LNCaP clone FGC (cell line): ENCODE measurements around the gene CTDP1.

ENCODE experiments used
- DNase-seq: peaks from one replicate; pipeline ENCODE4 v3.0.0-alpha.2; 2011; ENCODE audit warnings: low read depth
- H3K4me3 ChIP-seq: 2 replicates; pipeline ENCODE4 v1.5.1; 2011; ENCODE audit warnings: mild to moderate bottlenecking, low read depth, low read length, control low read depth
- TF ChIP-seq, protein P1 (sequence below): IDR thresholded peaks from 2 replicates; pipeline ENCODE4 v1.5.1; 2012; ENCODE audit warnings: mild to moderate bottlenecking; ENCODE audit not compliant: control insufficient read depth, insufficient read depth; ENCODE audit errors: extremely low read depth

Gene CTDP1

DNA sequence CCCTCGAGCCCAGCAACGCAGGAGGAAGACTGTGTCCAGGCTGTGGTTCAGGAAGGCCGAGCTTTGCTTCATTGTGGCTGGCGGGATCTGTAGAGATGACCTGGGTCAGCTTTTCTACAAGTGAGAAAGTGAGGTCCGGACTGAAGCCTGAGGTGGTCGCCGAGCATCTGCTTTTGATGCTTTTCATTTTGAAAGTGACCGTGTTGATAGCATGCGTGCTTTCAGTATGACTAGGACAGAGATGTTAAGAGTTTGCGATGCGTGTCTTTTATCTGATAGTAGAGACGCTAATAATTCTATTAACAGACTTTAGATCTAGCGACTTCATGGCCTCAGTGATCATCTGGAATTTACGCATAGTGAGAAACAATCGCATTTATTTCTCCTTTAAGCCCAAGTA, 28.1 kb downstream of the CTDP1 start:
- no peak overlapping the region for H3K4me3 ChIP-seq
- DNase-seq: no peak
- TF ChIP-seq, protein P1, sequence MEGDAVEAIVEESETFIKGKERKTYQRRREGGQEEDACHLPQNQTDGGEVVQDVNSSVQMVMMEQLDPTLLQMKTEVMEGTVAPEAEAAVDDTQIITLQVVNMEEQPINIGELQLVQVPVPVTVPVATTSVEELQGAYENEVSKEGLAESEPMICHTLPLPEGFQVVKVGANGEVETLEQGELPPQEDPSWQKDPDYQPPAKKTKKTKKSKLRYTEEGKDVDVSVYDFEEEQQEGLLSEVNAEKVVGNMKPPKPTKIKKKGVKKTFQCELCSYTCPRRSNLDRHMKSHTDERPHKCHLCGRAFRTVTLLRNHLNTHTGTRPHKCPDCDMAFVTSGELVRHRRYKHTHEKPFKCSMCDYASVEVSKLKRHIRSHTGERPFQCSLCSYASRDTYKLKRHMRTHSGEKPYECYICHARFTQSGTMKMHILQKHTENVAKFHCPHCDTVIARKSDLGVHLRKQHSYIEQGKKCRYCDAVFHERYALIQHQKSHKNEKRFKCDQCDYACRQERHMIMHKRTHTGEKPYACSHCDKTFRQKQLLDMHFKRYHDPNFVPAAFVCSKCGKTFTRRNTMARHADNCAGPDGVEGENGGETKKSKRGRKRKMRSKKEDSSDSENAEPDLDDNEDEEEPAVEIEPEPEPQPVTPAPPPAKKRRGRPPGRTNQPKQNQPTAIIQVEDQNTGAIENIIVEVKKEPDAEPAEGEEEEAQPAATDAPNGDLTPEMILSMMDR: no peak

DNA sequence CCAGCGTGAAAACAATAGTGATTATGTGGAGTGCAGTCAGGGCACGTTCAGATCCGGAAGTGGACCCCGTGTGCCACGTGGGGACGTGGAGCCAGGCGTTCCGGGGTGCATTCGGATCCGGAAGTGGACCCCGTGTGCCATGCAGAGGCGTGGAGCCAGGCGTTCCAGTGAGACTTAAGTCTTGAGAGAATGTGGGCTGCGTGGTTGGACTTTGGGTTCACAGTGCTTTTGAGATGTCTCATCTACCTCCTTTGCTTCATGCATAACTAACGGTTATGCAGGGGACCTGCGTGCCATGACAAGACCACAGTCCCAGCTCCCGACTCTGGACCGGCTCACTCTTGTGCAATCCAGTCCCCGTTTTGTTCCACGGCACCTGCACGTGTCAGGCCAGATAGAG, 28.8 kb downstream of the CTDP1 start:
- no peak overlapping the region for H3K4me3 ChIP-seq
- DNase-seq: no peak
- TF ChIP-seq, protein P1: no peak

DNA sequence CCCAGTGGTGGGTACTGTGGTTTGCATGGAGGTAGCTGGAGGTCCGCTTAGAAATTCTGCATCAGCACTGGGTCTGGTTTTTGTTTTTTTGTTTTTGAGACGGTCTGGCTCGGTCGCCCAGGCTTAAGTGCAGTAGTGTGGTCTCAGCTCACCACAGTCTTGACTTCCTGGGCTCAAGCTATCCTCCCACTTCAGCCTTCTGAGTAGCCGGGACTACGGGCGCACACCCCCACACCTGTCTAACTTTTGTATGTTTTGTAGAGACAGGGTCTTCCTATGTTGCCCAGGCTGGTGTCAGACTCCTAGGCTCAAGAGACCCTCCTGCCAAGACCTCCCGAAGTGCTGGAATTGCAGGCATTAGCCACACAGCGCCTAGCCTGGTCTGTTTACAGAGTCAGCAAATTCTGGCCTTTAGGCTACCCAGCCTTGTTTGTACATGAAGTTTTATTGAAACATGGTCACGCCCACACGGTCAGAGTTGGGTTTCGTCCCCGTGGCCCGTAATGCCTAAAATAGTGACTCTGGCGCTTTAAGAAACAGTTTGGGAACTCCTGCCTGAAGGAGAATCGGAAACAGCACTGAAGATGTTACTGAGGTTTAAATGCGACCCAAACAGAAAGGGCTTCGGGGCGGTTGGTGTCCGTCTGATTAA, 32.7 kb downstream of the CTDP1 start:
- peak; percentile 82 for DNase-seq
- H3K4me3 ChIP-seq: 0 out of 2 replicates have a peak overlapping the region, but pooled peaks have one; percentile 5
- TF ChIP-seq, protein P1: no peak

- no peak for DNase-seq
- no peak overlapping the region for H3K4me3 ChIP-seq
- TF ChIP-seq, protein P1: no peak
These were observed 33.7 kb downstream of the CTDP1 start for GRCh38 chr18:79713341-79713740.

GRCh38 chr18:79714531-79715240, 35.1 kb downstream of the CTDP1 start:
- no peak for DNase-seq
- H3K4me3 ChIP-seq: no peak overlapping the region
- TF ChIP-seq, protein P1: no peak

DNA sequence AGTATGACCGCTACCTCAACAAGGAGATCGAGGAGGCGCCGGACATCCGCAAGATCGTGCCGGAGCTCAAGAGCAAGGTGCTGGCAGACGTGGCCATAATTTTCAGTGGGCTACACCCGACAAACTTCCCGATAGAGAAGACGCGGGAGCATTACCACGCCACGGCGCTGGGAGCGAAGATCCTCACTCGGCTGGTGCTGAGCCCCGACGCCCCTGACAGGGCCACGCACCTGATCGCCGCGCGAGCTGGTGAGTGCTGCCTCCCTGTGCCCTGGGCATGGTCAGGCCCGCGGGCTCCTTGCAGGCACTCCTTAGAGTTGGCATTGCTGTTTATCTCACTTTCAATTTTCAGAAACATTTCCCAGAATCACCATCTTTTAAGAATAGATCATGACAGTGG, 35.7 kb downstream of the CTDP1 start:
- DNase-seq: no peak
- TF ChIP-seq, protein P1: no peak
- H3K4me3 ChIP-seq: no peak overlapping the region
